IPS DF 6.9 (cell line): ENCODE measurements around the gene TRMT61B.

Experiments
- DNase-seq: peaks from one replicate; pipeline ENCODE4 v3.0.0-alpha.2; 2013; ENCODE audit warnings: low read depth, low spot score
- H3K27ac ChIP-seq: one replicate; pipeline ENCODE4 v1.5.1; 2013; ENCODE audit warnings: low read length, control low read depth
- H3K27me3 ChIP-seq: 2 replicates; pipeline ENCODE4 v1.6.1; 2013; ENCODE audit warnings: mild to moderate bottlenecking, low read length; ENCODE audit not compliant: control insufficient read depth, insufficient read depth
- H3K36me3 ChIP-seq: 2 replicates; pipeline ENCODE4 v1.6.1; 2013; ENCODE audit warnings: low read length; ENCODE audit not compliant: control insufficient read depth, insufficient read depth
- H3K4me1 ChIP-seq: 2 replicates; pipeline ENCODE4 v1.6.1; 2013; ENCODE audit warnings: low read length; ENCODE audit not compliant: control insufficient read depth, insufficient read depth
- H3K4me3 ChIP-seq: 2 replicates; pipeline ENCODE4 v1.5.1; 2013; ENCODE audit warnings: mild to moderate bottlenecking, low read length
- H3K9me3 ChIP-seq: 2 replicates; pipeline ENCODE4 v1.6.1; 2013; ENCODE audit warnings: low read length, inconsistent platforms; ENCODE audit not compliant: control insufficient read depth, insufficient read depth
- WGBS: extraction: QIAGEN DNeasy Blood & Tissue Kit; methylation state at CpG from one replicate; pipeline ENCODE4 v1.1.7; 2013; ENCODE audit warnings: mixed read lengths, missing lambda C conversion rate; ENCODE audit not compliant: insufficient read length, insufficient coverage; 5-methylcytosine and 5-hydroxymethylcytosine counted together

Gene TRMT61B

DNA sequence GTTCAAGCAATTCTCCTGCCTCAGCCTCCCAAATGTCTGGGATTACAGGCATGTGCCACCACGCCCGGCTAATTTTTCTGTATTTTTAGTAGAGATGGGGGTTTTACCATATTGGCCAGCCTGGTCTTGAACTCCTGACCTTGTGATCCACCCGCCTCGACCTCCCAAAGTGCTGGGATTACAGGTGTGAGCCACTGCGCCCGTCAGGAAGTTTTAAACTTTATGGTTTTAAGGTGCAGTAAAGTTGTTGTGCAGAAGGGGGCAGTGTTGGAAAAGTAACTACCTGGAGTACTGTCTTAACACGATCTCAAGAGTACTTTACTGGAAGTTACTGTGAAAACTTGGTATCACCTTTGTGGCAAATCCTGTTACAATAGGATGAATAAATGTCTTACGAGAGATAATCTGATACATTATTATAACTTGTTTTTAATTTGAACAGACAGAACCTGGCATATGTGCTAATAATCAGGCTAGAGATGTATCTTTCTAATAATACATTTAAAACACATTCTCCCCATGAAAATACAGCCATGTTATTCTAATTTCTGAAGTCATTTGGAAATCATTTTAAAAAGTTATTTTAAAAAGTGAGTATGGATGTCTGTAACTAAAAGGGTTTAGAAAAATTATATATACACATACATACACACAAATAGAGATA, 48.7 kb downstream of the TRMT61B start:
- peak; percentile 77 for DNase-seq
- no peak overlapping the region for H3K4me3 ChIP-seq
- no CpG with 5 or more reads among the region's 8 CpGs for WGBS
- no peak overlapping the region for H3K27ac ChIP-seq
- no peaks in the 10 kb centered on the region for H3K4me1 ChIP-seq
- H3K9me3 ChIP-seq: no peaks in the 10 kb centered on the region
- H3K36me3 ChIP-seq: no peaks in the 10 kb centered on the region
- H3K27me3 ChIP-seq: no peaks in the 10 kb centered on the region

DNA sequence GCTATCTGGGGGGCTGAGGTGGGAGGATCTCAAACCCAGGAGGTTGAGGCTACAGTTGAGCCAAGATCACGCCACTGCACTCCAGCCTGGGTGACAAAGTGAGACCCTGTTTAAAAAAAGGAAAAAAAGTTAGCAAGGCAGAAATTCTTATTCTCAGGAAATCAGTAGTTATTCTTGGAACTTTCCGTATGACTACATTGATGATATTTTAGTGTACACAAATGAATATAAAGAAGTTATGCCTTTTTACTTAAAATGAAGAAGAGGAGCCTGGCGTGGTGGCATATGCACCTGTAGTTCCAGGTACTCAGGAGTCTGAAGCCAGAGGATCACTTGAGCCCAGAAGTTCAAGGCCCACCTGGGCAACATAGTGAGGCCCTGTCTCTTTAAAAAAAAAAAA, 52.1 kb downstream of the TRMT61B start:
- no CpG with 5 or more reads among the region's 3 CpGs for WGBS
- H3K27ac ChIP-seq: no peak overlapping the region
- no peaks in the 10 kb centered on the region for H3K4me1 ChIP-seq
- H3K36me3 ChIP-seq: no peaks in the 10 kb centered on the region
- DNase-seq: no peak
- no peaks in the 10 kb centered on the region for H3K9me3 ChIP-seq
- no peaks in the 10 kb centered on the region for H3K27me3 ChIP-seq
- H3K4me3 ChIP-seq: no peak overlapping the region

DNA sequence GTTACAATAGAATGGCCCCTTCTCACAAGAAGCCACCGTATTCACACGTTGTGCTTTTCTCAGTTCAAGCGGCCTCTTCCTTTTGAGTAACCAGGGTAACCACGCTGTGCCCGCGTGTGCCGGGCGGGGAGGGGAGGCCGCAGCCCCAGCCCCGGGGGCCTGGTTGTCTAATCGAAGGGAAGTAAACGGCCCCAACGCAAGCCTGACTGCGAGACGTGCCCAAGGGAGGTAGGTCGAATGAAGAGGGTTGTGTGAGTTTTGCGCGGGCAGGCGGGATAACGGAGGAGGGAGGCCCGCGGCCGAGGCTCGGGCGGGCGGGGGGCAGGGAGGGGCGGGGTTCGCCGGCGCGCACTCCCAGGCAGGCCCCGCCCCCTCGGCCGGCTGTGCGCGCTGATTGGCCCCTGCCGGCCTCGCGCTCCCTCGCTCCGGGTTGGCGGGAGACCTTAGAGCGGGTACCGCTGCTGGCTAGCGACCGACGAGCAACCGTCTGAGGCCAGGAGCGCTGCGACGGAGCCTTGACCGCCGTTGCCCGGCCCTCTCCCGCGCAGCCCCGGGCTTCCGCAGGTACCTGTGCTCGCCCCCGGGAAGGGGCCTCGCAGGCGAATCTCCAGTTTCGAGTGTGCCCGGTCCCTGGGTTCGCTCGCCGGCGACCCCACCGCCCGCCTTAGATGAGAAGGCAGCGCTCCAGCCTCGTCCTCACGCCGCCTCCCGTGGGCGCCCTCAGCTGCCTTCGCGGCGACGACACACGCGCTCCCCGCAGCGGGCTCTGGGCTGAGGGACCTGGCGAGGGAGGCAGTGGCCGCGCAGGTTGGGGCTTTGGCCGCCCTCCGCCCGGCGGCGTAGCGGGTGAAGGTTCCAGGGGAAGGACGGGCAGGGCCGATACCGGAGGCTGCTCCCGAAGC, 59.5 kb downstream of the TRMT61B start, which contains the start of gene SPDYA:
Gene SPDYA, plus strand, starts transcription at position 451 of the 902 bp plus-strand sequence. CDS start 5,181 bp downstream, outside the sequence.
- H3K27ac ChIP-seq: no peak within 1 kb of the TSS
- H3K27me3 ChIP-seq: peaks cover 4% of the 10 kb centered on the region; the same call in 1 of the 2 replicates
- peak within 1 kb of the TSS; percentile 46; the same call in 1 of the 2 replicates for H3K4me3 ChIP-seq
- no peaks in the 10 kb centered on the region for H3K9me3 ChIP-seq
- peak; percentile 63 for DNase-seq
- H3K4me1 ChIP-seq: no peaks in the 10 kb centered on the region
- no CpG with 5 or more reads among the region's 97 CpGs for WGBS
- no peaks in the 10 kb centered on the region for H3K36me3 ChIP-seq

DNA sequence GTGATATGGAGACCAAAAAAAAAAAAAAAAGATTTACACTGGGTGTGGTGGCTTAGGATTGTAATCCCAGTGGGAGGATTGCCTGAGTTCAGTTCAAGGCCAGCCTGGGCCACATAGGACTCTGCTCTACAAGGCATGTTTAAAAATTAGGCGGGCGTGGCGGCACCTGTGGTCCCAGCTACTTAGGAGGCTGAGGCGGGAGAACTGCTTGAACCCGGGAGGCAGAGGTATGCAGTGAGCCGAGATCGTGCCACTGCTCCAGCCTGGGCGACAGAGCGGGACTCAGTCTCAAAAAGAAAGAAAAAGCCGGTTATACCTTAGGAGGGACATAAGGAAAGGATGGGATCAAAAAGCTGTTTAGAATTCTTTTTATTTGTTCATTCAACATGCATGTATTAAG, 60.2 kb downstream of the TRMT61B start:
- Histone ChIP-seq H3K27ac (no peak overlapping the region), H3K4me3 (no peak overlapping the region), H3K27me3 (peaks cover 4% of the 10 kb centered on the region; the same call in 1 of the 2 replicates), H3K9me3 (no peaks in the 10 kb centered on the region), H3K36me3 (no peaks in the 10 kb centered on the region), H3K4me1 (no peaks in the 10 kb centered on the region)
- no peak for DNase-seq
- no CpG with 5 or more reads among the region's 10 CpGs for WGBS

DNA sequence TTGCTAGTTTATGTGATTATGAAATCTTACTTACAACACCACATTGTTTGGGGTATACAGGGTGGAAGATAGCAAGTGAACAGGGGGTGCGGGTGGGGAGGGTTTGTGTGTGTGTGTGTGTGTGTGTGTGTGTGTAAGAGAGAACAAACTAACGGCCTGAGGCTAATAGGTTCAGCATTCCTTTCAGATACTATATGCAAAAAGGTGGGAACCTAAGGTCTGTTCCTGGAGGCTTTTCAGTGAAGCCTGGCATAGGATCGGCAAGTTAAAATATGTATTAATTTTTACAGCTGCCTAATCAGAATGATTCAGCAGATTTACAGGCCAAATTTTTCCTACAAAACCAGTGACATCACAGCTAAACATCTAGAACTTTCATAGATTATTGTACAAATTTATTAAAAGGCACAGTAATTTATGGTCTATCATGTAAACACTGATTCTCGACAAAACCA, 67.1 kb downstream of the TRMT61B start:
- Histone ChIP-seq H3K4me3 (no peak overlapping the region), H3K9me3 (no peaks in the 10 kb centered on the region), H3K27ac (no peak overlapping the region), H3K36me3 (no peaks in the 10 kb centered on the region; the same call in 1 of the 2 replicates), H3K4me1 (no peaks in the 10 kb centered on the region), H3K27me3 (no peaks in the 10 kb centered on the region)
- WGBS: no CpG with 5 or more reads among the region's 4 CpGs
- DNase-seq: no peak

DNA sequence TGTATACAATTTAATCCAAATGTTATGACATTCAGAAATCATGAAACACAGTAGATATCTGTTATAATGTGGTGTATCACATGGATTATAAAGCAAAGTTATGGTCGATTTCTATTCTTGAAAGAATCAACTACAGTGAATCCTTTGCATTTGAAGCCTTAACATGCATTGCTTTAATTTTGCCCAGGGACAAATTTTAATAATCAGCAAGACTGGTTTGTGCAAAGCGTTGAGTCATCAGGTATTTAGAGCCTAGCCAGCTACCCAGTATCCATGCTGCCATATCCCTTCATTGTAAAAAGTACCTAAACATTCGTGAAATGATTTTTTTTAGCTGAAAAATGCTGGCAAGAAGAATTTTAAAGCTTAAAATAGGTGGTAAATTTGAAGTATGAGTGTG, 68.4 kb downstream of the TRMT61B start:
- WGBS: no CpG with 5 or more reads among the region's 3 CpGs
- no peak for DNase-seq
- H3K27ac ChIP-seq: no peak overlapping the region
- no peaks in the 10 kb centered on the region for H3K4me1 ChIP-seq
- H3K36me3 ChIP-seq: no peaks in the 10 kb centered on the region; the same call in 1 of the 2 replicates
- H3K27me3 ChIP-seq: no peaks in the 10 kb centered on the region
- H3K4me3 ChIP-seq: no peak overlapping the region
- H3K9me3 ChIP-seq: no peaks in the 10 kb centered on the region
